GM12891 (cell line): ENCODE results near the gene KLF16.
A peak's percentile ranks its signal among the peaks of the same experiment; 100 is the strongest.
"Not testable (repeated sequence)": the region's sequence is repeated elsewhere in the genome, so short reads cannot be mapped to it uniquely, and the experiment has no call there.

Experiments used
- DNase-seq: peaks from one replicate; pipeline ENCODE4 v3.0.0; 2011; ENCODE audit warnings: low spot score; ENCODE audit not compliant: insufficient read length
- FAIRE-seq: peaks from 2 replicates; lab custom pipeline; 2011; peaks lifted over from hg19 to GRCh38; lab: Jason Lieb, UNC
- PAX5 ChIP-seq: IDR thresholded peaks from 2 replicates; pipeline ENCODE4 v1.6.1; 2011; ENCODE audit warnings: low read length, moderate library complexity, mild to moderate bottlenecking; ENCODE audit not compliant: insufficient read depth, severe bottlenecking
- POLR2A ChIP-seq: IDR thresholded peaks from 2 replicates; pipeline ENCODE4 v1.6.1; 2011; ENCODE audit warnings: low read depth, low read length, control low read depth
- POLR2AphosphoS5 ChIP-seq: IDR thresholded peaks from 2 replicates; pipeline ENCODE4 v1.6.1; 2011; ENCODE audit warnings: low read depth, low read length, control low read depth
- POU2F2 ChIP-seq: IDR thresholded peaks from 2 replicates; pipeline ENCODE4 v1.6.1; 2011; ENCODE audit warnings: low read depth, mild to moderate bottlenecking, control low read depth, low read length, moderate library complexity
- SPI1 ChIP-seq: IDR thresholded peaks from 2 replicates; pipeline ENCODE4 v1.6.1; 2011; ENCODE audit warnings: low read depth, low read length, control low read depth
- TAF1 ChIP-seq: IDR thresholded peaks from 2 replicates; pipeline ENCODE4 v1.6.1; 2011; ENCODE audit warnings: low read depth, low read length, control low read depth

The KLF16 gene

GRCh38 chr19:1905863-1906375, 42.5 kb upstream of the KLF16 start:
- DNase-seq (no peak), FAIRE-seq (peak; percentile 28)
- no peak for TF ChIP-seq TAF1
- TF ChIP-seq PAX5, result no peak
- no peak for TF ChIP-seq POU2F2
- no peak for TF ChIP-seq POLR2A
- TF ChIP-seq POLR2AphosphoS5, result no peak
- TF ChIP-seq SPI1, result no peak

GRCh38 chr19:1905110-1905862, 41.9 kb upstream of the KLF16 start, which contains the start of the genes ADAT3 and SCAMP4:
Gene ADAT3 (plus strand): TSS chr19:1905399. CDS start chr19:1912048, 6,649 bp downstream.
Gene SCAMP4 (plus strand): TSS chr19:1905399. CDS start chr19:1915020, 9,621 bp downstream.
- DNase-seq (peak; percentile 92), FAIRE-seq (peak; percentile 100)
- TF ChIP-seq PAX5, result no peak
- TF ChIP-seq POLR2A, result peak; percentile 28; the same call in 1 of the 2 replicates
- TF ChIP-seq SPI1, result no peak
- no peak for TF ChIP-seq TAF1
- TF ChIP-seq POU2F2, result no peak
- TF ChIP-seq POLR2AphosphoS5, result peak; percentile 56

GRCh38 chr19:1904860-1905109, 41.4 kb upstream of the KLF16 start:
- FAIRE-seq, result no peak
- no peak for DNase-seq
- no peak for TF ChIP-seq SPI1
- no peak for TF ChIP-seq PAX5
- no peak for TF ChIP-seq TAF1
- TF ChIP-seq POLR2A, result no peak
- no peak for TF ChIP-seq POU2F2

GRCh38 chr19:1902923-1903322, 39.5 kb upstream of the KLF16 start:
- TF ChIP-seq PAX5, result no peak
- TF ChIP-seq TAF1, result no peak
- no peak for TF ChIP-seq POU2F2
- TF ChIP-seq SPI1, result no peak
- TF ChIP-seq POLR2AphosphoS5, result no peak
- TF ChIP-seq POLR2A, result no peak
- DNase-seq (no peak), FAIRE-seq (no peak)

- no peak for TF ChIP-seq POLR2AphosphoS5
- no peak for TF ChIP-seq PAX5
- no peak for TF ChIP-seq SPI1
- TF ChIP-seq POU2F2, result no peak
- TF ChIP-seq POLR2A, result no peak
- TF ChIP-seq TAF1, result no peak
- no peak for FAIRE-seq
- DNase-seq, result no peak
Observed at GRCh38 chr19:1901940-1902404, 38.6 kb upstream of the KLF16 start.

- TF ChIP-seq SPI1 (no peak), PAX5 (no peak), TAF1 (no peak), POU2F2 (no peak), POLR2AphosphoS5 (no peak), POLR2A (no peak)
- DNase-seq (no peak), FAIRE-seq (no peak)
Observed at GRCh38 chr19:1896508-1896907, 33.1 kb upstream of the KLF16 start.

GRCh38 chr19:1893791-1894190, 30.4 kb upstream of the KLF16 start:
- no peak for FAIRE-seq

GRCh38 chr19:1889907-1890306, 26.5 kb upstream of the KLF16 start:
- no peak for TF ChIP-seq POLR2AphosphoS5
- TF ChIP-seq SPI1, result no peak
- no peak for TF ChIP-seq TAF1
- FAIRE-seq, result no peak

More at GRCh38 chr19:1893791-1894190, 30.4 kb upstream of the KLF16 start:
- TF ChIP-seq SPI1, result no peak
- TF ChIP-seq PAX5, result no peak
- TF ChIP-seq POLR2A, result no peak
- TF ChIP-seq POU2F2, result no peak
- TF ChIP-seq POLR2AphosphoS5, result no peak
- TF ChIP-seq TAF1, result no peak
- DNase-seq, result no peak

GRCh38 chr19:1888385-1888784, 25.0 kb upstream of the KLF16 start:
- TF ChIP-seq POLR2A, result no peak
- DNase-seq (no peak), FAIRE-seq (no peak)

More at GRCh38 chr19:1889907-1890306, 26.5 kb upstream of the KLF16 start:
- no peak for DNase-seq

- FAIRE-seq, DNase-seq: not testable (repeated sequence)
Observed at GRCh38 chr19:1886360-1886759, 23.0 kb upstream of the KLF16 start.
